HG03378 (cell line): Measurements from ENCODE around the gene TMEM175.

Experiments
- ATAC-seq: cut with Tn5 transposase; IDR thresholded peaks from one replicate; pipeline ENCODE4 v1.9.1; 2021; ENCODE audit warnings: mild to moderate bottlenecking, moderate library complexity; ENCODE audit not compliant: unreplicated experiment

The TMEM175 gene

DNA sequence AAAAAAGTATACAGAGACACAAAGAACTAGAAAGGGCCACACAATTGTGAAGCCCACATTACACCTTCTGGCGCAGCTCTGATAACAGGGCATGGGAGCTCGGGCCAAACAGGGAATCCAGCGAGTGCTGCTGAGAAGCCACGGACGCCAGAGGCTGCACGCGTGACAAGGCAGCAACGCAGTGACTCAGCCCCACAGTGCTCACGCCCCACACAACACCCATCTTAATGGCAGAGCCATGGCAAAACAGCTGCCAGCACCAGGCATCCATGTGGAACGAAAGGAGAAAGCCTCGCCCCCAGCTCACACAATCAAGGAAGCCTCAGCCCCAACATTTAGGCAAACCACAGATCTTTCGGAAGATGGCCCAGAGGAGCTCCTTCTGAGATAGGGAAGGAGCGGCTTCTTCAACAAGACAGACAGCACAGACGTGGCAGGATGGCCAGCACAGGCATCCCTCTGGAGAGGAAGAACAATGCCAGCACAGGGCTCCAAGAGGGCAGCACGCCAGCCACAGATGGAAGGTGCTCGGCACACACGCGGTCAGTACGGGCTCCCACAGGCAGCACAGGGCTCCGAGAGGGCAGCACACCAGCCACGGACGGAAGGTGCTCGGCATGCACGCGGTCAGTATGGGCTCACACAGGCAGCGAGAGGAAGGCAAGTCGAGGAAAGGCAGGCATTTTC lies 33.2 kb upstream of the TMEM175 start:
- ATAC-seq, result no peak

DNA sequence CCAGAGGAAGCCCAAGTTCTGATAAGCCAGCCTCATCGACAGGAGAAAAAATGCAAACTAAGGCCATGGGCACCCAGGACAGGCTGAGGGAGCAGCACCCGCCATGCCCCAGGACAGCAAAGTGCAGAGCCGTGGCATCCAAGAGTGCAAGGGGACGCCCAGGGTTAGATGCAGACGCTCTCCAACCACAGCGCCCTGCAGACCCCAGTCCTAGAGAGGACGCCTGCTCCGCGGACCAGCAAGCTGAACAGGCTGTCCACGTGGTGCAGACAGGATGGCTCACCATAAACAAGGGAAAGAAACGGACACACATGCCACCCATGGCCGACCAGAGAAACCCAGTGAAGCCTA lies 32.7 kb upstream of the TMEM175 start:
- ATAC-seq, result no peak

DNA sequence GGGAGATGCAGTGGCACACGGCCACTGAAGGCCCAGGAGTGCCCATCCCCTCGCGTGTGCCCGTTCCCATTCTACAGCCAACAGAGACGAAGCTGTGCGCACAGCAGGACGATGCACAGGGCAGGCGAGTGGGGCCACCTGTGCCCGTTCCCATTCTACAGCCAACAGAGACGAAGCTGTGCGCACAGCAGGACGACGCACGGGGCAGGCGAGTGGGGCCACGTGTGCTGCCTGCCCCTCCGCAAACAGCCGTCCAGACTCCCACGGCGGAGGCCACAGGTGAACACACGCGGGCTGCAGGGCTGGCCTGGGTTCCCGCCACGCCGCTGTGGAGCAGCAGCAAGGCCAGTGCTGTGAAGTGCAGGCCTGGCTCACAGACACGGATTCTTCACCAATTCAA lies 32.2 kb upstream of the TMEM175 start:
- no peak for ATAC-seq

DNA sequence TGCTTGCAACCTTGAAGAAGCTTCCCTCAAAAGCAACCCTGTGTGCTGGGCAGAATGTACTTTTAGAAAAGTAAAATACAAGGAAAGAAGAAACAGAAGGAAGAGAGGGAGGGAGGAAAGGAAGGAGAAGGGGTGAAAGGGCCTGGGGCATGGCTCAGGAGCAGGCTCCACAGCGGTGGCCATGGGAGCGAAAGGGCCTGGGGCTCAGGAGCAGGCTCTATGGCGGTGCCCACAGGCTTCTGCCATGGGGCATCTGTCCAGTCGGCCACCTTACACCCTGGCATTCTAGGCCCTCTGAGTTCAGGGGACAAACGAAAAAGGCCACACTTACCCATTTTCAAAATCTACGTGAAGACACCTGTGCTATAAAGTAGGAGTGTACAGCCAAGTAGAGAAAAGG lies 31.5 kb upstream of the TMEM175 start:
- no peak for ATAC-seq

DNA sequence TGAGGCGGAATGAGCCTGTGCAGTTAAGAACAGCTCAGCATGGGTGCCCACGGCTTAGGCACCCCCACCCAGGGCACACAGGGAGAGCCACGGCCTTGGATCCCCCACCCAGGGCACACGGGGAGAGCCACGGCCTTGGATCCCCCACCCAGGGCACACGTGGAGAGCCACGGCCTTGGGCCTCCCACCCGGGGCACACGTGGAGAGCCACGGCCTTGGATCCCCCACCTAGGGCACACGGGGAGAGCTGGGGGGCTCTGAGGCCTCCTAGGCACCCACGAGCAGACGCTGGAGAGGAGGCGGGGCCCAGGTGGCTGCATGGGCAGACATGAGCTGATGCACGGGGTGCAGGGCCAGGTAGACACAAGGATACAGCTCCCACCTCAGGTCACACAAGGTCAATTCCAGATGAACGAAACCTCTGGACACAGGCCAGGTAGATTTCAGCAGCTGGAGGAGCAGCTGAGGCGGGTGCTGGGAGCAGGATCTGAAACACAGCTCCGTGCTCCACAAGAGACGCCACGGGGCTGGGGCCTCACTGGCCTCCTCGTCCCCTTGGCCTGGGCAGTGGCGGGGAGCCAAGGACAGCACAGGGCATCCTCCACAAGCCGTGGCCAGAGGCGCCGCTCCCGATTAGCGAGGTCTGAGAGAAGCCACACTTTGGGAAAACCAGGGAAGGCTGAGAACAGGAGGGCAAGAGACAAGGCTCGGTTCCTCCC lies 30.9 kb upstream of the TMEM175 start:
- no peak for ATAC-seq

DNA sequence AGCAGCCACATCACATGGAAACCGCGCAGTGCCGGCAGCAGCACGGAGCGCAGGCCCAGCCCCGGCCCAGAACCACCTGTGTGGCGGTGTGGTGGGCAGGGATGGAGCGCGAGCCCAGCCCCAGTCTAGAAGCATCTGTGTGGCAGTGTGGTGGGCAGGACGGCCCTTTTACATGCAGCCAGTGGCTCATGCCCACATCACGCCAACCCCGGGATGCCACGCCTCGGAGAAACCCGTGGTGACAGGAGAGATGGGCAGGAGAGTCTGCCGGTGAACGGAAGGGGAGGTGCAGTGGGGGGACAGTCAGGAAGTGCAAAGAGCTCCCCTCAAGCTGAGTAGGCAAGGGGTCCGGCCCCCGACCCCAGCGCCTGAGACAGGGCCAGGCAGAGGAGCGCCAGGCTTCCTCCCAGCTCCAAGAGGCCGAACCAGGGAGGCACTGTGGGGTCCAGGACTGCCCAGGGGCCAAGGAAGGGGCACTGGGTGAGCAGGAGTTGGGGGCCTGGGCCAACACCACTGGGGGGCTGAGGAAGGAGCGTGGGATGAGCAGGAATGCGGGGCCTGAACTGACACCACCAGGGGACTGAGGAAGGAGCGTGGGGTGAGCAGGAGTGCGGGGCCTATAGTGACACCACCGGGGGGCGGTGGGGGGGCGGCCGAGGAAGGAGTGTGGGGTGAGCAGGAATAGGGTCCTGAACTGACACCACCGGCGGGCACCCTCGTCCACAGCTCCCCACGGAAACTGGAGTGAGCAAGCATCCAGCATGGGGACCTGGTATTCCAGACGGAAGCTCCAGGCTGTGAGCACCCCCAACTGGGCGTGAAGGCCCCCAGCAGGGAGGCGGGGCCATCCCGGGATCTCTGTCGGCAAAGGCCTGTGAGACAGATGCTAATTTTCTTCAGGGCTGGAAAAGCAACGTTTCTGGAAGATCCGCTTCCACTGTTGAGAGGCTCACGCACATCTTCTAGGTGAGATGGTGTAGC lies 28.9 kb upstream of the TMEM175 start:
- ATAC-seq, result no peak

DNA sequence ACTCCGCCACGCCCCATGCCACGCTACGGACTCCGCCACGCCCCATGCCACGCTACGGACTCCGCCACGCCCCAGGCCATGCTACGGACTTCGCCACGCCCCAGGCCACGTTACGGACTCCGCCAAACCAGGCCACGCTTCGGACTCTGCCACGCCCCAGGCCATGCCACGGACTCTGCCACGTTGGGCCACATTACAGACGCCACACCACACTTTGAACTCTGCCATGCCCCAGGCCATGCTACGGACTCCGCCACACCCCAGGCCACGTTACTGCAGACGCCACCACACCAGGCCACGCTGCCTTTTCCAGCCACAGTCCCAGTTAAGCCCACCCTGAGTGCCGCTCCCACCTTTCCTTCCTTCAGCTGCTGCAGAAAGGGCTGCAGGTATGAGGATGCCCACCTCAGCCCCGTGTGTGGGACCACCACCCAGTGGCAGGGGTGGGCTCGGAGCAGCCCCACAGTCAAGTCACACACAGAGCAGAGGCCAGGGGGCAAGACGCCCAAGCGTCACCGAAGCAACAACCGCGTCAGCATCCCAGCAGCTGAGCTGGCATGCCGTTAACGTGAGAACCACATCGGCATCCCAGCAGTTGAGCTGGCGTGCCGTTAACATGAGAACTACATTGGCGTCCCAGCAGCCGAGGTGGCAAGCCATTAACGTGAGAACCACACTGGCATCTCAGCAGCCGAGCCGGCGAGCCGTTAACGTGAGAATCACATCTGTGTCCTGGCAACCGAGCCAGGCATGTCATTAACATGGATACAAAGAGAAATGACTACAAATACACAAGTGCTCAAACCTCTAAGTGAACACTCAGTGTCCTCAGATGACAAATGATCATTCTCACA lies 26.5 kb upstream of the TMEM175 start:
- ATAC-seq, result no peak

DNA sequence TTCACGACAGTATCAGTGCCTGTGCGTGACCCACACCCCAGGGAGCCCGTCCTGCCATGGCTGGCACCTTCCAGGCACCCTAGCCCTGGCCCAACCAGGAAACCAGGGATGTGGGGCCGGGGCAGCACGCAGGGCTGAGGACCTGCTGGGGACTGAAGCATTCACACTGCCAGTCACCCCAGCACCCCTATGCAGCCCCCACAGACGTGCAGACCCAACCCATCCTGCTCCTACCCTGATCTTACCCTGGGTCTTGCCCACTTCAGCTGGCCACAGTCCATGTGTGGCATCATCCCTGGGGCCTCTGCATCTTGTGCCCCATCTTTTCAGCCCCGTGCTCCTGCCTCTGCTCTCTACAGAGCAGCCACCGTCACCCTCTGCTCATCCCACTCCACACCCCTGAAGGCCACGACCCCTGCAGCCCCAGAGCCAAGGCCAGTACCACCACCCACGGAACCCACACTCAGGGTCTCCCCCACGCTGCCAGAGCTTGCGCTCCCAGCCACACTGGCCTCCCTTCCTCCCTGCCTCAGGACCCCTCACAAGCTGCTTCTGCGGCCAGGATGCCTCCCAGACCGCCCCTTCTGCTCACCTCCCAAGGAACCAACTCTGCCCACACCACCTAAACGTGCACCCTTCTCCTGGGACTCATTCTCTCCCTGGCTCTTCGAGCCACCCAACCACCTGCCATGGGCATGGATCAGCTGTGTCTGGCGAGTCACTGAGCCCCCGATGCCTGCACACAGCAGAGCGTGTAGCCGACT lies 25.7 kb upstream of the TMEM175 start:
- no peak for ATAC-seq

DNA sequence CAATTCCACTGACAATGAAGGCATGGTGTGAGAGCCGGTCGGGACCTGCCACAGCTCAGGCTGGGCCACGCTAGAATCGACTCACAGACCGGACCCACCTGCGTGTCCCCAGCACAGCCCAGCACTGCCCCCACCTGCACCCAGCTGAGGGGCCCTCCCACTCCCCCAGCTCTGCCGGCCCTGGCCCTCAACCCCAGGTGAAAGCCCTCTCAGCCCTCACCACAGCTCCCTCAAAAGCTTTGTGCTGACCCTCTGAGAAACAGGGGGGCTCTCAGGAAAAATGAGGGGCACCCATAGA lies 25.2 kb upstream of the TMEM175 start:
- ATAC-seq, result no peak

DNA sequence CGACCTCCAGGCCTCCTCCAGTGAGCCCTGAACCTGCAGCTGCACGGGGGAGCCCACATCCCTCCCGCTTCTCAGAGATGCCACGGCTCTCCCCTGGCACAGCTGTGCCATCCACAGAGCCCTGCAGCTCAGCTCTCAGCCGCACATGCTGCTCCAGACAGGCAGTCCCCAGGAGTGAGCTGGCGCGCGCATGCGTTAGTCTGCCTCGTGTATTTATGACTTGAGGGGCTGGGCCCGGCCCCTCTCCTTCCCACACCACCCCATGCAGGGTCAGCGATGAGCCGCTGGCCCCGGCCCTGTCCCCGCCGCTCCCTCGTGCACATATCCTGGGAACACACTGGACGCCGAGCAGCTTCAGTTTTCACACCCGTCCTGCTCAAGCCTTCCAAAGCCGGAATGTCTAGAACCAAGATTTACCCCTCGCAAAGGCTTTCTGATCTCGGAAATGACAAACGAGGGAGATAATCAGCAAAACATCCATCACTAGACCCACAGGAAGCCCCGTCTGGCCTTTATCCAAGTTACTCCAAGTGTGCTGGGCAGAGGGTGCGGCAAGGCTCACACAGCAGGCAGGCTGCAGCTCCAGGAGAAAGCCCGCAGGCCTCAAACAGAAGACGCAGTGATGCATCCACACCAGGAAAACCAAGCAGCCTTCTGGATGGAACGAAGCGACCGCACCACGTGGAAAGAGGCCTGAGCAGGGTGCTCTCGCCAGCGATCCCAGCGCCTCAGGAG lies 24.4 kb upstream of the TMEM175 start:
- no peak for ATAC-seq

DNA sequence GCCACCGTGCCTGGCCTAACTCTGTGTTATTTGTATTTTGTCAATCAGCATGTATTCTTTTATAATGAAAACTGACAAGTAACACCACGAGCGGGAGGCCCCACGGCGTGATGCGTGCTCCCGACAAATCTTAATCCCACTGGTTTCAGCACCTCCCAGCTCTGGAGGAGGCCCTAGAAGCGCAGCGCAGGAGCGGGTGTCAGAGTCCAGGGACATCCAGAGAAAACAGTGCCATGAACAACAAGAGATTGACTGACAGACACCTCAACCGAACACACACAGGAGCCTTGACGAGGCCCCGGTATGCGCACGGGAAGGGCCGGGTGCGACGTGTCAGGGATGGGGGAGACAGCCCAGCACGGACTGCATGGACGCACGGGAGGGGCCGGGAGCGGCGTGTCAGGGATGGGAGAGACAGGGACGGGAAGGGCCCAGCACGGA lies 23.1 kb upstream of the TMEM175 start:
- ATAC-seq, result no peak

DNA sequence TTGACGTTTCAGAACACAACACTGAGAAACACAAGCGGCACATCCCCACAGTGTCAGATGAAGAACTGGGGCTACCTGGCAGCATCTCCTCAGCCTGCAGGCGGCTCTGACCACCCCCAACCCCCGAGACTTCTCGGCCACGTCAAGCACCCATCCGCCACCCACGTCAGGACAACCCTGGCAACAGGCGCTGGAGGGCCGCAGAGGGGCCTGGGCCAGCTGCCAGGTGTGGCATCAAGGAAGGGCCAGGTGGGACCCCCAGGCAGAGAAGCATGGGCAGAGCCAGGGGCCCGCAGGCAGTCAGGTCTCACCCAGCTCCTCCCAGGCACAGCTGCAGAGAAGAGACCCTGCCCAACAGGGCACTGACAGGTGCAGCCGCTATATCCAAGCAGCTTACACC lies 22.4 kb upstream of the TMEM175 start:
- no peak for ATAC-seq

DNA sequence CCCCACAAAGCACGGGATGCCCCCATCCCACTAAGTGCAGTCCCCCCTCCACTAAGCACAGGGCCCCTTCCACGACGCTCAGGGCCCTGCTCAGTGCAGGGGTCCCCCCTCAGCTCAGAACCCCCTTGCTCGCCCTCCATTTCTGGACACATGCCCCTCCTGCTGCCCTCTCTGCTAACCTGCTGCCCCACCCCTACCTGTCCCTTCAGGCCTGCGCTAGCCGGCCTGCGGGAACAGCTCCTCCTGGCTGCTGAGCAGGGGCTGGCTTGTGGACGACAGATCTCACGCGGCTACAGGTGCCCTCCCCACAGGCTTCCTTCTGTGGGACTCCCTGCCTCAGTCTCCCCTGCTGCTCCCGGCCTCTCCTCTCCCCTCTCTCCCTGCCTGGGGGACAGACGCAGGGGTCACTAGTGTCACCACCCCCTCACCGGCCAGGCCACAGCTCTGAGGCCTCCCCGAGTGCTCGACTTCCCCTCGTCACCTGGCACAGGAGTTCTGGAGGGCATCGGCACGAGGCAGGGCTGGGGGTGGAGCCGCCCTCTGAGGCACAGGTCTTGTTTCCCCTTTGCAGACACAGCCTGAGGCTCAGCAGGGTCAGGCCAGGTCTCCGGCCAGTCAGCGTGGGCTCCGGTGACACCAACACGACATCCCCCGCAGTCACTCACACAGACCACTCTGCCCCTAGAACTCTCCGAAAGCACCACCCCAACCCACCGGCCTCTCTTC lies 21.7 kb upstream of the TMEM175 start:
- ATAC-seq, result no peak

DNA sequence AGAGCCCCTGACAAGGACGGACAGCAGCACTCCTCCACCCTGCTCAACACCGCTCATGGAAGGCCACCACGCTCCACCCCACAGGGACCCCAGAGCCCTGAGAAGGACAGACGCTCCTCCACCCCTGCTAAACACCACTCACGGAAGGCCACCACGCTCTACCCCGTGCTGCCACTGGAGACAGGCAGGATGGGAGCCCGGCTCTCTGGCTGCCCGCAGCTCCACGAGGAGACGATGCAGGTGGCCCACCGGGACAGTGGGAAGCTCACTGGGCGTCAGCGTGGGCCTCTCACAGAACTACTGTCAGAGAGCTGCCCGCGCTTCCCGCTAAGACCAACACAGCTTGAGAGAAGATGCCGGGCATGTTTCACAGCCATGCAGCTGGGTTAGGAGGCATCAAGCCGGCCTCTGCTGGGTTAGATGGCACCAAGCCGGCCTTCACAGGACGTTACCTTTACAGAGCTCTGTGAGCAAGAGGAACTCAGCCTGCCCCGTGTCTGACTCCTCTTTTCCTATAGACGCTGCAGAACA lies 21.0 kb upstream of the TMEM175 start:
- no peak for ATAC-seq

DNA sequence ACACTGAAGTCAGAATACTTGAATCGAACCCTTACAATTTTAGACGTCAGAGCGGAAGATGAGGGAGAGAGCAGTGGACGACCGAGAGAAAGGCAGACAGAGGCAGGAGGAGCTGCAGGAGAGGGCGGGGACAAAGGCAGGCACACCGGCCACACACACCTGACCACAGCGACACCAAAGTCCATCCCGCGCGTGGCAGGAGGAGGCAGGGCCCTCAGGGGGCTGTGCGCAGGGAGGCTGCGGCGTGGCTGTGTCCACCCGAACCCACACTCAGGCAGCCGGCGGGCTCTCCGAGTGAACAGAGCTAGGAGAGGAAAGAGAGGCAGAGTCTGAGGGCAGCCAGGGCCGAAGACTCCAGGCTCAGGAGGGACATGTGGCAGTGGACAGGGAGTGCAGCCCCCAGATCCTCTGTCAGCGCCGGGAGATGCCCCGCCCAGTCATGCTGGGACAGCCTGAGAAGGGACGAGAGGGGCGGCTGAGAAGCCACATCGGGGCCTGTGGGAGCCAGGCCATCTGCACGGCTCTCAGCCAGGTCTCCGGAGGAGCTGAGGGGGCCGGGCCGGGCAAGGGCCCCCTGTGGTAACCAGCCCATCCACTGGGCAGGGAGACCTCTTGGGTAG lies 20.3 kb upstream of the TMEM175 start:
- no peak for ATAC-seq

DNA sequence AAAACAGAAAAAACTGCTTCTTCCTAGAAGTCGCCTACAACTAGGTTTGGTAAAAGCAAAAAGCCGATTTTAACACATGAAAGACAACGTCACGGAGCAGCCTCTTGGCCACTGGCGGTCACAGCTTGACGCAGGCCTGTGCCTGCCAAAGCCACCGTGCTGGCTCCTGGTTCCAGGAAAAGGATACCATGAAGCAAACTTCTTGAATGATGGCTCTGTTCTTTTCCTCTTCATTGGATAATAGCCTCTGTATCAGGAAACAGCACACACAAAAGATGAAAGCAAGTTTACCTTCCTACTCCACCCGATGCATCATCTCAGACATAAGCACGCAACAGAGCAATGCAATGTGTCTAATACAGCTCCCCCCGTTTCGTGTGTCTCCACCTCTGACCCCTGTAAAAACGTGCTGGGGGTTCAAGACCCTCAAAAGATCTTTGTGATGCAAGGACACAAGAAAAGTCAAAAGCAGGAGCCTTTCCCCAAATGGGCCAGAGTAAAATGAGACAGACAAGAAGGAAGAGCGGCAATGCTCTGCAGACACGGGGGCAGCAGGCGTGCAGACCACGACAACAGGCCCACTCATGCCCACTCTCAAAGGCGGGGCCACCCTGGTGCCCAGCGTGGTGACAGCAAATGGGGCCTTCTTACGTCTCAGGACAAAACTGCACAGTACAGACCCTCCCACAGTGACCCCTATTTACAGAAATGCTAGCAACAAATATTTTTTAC lies 19.5 kb upstream of the TMEM175 start:
- ATAC-seq, result no peak

DNA sequence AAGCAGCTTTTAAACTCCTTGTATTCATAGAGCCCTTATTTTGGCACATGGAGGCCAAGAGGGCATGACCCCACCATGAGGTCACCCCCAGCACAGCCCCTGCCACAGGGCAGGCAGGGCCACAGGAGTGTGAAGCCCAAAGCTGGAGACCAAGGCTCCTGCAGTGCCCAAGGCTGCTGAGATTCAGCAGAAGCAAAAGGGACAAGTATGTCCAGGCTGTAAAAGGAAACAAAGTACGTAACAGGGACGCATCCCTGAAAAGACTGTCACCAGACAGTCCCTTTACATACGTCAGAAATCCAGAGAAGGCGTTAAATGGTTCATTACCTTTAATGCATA lies 19.0 kb upstream of the TMEM175 start:
- no peak for ATAC-seq

DNA sequence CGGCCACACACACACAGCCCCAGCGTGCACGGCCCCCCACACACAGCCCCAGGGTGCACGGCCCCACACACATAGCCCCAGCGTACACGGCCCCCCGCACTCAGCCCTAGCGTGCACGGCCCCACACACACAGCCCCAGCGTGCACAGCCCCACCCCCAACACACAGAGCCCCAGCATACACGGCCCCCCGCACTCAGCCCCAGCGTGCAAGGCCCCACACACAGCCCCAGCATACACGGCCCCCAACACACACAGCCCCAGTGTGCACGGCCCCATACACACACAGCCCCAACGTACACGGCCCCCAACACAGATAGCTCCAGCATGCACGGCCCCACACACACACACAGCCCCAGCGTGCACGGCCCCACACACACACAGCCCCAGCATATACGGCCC lies 17.7 kb upstream of the TMEM175 start:
- no peak for ATAC-seq
